Cerebellar nuclear complex (tissue), 1 donor: ENCODE data around the gene ATG7.
A peak's percentile ranks its signal among the peaks of the same experiment; 100 is the strongest.
"Not testable (repeated sequence)": the region's sequence is repeated elsewhere in the genome, so short reads cannot be mapped to it uniquely, and the experiment has no call there.

ENCODE experiments used
- DNase-seq, 2 experiments: peaks; one replicate each; lab custom pipeline; 2025; lab: John Stamatoyannopoulos, UW

Gene ATG7

DNA sequence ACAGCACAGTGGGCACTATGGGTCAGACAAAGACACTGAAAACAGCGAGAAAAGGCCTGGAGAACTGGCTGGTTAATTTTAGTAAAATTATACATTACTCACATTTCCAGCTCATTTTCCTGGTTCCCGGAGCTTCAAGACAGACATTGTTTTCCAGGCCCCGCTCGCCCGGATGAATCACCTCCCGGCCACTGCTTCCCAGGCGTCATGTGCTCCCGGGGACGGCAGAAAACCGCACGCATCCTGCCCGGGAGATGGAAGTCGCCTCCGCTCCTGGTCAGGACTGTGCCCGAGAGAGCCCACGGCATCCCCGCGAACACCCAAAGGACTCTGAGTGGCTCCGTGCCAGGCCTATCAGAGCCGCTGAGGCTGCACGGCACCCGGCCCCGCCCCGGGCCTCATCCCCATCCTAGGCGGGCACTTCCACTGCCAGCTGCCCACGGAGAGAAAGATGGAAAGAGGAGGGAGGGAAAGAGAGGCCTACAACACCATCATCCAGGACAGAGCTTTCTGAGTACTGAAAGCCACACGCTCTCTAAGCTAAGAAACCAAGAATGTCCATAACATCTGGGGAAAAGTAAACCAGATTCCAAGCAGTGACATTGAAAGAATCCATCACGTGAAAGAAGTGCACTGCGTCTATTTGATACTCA is 296.4 kb downstream of the ATG7 start:
- no peak for DNase-seq

DNA sequence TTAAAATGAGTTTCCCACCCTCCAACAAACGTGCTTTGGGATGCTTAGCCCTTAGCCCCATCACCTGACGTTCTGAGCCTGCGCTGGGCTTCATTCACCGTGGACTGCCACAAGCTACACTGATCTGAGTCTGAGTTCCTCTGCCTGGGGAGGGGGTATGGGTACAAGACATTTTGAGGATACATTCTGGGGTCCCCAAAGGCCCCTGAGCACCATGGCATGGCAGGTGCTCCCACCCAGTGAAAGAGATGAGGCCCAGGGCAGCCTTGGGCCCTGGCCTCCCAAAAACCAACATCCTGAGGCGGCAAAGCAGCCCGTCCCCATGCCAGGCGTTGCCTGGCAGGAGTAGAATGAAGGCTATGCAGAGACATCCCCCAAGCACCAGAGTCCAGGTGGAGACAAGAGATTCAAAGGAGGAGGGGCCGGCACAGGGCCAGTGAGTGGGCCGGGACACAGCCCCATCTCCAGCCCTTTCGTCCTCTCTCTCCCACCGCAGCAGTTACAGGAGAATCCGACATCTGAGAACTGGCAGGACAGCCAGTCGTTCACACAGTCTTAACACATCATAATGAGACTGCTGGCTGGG is 297.1 kb downstream of the ATG7 start:
- DNase-seq: no peak

DNA sequence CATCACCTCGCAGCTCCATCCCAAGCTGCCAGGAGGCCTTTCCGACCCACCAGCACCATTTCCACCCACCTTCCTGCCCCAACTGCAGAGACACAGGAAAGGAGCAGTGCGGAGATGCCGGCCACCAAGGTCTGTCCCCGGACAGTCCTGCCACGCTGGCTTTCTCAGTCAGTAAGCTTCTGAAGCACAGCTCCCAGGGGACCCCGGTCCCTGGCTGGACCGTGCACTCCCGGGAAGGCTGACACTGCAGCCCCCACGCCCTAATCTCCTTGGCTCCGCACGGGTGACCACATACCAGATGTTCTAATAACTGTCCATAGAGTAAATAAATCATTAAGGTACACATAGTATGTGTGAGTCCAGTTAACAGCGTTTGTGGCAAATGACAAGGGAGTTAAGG is 298.1 kb downstream of the ATG7 start:
- no peak for DNase-seq

DNA sequence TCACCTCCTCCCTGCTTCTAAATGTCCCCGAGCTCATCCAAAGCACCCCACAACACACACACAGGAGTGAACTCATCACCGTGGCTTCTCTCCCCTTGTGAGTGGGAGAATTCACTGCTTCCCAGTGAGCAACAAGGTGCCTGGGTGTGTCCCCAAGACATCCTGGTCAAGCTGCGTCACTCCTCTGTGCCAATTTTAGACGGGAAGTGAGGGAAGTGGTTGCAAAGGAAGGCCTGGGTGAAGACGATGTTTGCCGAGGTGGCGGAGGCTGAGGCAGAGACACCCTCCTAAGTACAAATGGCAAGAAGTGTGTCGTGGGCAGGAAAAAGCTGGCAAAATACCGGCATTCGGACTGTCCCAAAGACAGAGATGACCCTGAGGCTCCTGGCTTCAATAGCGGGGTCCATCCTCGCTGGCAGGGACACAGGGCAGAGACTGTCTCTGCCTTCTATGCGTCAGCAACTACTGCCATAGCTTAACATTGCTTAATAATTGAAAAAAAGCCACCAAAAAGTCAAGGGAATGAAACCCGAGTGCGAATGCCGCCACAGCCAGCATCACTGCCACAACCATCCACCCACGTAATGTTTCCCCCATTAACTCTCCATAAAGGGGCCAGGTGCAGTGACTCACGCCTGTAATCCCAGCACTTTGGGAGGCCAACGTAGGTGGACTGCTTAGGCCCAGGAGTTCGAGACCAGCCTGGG is 298.7 kb downstream of the ATG7 start:
- DNase-seq: no peak

DNA sequence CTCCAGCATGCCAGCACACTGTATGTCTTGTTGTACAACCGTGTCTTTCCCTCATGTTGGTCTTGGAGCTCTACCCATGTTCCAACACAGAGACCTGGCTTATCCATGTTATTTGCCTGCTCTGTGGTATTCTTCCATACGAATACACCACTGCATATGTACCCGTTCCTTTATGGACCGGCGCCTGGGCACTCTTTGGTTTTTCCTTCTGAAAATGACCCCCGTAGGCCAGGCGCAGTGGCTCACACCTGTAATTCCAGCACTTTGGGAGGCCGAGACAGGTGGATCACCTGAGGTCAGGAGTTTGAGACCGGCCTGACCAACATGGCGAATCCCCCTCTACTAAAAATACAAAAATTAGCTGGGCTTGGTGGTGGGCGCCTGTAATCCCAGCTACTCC is 300.5 kb downstream of the ATG7 start:
- DNase-seq: not testable (repeated sequence)

DNA sequence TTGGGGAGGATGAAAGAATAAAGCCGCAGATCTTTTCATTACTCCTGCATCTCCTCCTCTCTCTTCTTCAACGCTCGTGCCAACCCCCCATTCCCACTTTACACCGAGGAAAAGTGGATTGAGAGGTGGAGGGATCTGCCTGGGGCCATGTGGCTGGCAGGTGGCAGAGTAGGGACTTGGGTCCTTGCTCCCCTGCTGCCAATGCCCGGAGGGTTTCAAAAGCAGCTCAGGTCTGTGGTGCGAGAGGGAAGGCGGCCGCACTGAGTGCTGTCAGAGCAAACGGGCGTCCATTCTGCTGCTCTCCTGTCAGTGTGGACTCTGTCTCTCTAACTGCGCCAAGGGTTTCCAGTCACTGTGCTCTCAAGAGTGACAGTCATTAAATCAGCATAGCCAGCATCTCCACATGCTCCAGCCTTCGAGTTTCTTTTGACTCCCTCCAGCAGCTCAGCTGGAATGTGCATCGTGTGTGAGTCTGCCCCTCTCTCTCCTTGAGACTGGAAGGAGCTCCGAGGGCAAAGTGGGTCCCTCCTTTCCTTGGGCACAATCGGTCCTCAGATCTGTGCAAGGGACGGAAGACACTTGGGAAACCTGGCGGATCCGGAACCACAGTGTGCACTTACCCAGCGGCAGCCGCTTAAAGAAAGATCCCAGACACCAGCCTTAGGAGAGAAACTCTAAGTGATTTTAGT is 302.9 kb downstream of the ATG7 start:
- no peak for DNase-seq

DNA sequence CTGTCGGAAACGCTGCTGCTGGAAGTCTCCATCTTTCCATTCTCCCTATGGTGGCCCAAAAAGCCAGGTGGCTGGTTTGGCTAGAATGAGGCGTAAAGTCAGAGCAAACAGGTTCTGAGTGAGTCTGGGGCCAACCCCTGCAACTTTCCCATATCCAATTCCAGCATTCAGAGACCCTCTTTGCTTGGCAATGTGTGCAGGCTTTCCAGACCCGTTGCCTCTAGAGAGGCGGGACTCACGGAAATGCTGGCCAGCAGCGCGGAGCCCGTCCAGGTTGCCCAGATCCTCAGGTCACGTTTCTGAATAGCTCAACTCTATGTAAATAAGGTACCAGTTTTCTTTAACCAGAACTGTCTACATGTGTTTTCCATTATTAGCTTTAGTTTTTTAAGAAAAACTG is 303.5 kb downstream of the ATG7 start:
- no peak for DNase-seq

DNA sequence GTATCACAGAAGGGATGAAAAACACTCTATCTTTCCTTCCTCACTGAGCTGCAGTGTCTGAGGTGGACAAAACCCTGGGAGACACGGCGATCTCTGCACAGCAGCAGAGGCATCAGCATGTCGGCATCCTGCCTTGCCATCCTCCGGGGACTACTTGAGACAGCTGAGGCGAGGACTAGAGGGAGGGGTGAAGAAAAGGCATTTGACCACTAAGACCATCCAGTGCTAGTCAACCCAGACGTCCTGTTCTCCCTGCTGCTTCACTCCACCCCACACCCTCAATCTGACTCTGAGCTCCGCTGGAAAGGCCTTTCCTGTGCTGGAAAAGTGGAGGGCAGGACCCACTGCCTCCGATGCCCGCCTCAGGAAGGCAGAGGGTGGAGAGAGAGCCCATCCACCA is 304.3 kb downstream of the ATG7 start:
- DNase-seq: no peak

DNA sequence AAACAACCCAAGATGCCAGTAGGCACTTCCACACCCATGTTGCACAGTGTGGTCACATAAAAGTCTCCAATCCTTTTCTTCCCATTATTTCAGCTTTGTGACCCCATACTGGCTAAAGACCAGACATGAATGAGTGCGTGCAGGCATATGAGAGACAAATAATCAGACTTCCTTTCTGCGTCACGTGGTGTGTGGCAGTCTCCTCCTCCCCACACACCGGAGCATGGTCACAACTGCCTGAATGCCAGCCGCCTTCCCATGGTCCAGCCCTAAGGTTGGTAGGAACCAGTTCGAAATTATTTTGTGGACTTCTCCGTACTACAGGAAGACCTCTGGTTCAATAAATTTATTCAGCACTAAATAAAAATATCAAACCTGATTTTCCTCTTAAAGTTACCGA is 306.0 kb downstream of the ATG7 start:
- no peak for DNase-seq

DNA sequence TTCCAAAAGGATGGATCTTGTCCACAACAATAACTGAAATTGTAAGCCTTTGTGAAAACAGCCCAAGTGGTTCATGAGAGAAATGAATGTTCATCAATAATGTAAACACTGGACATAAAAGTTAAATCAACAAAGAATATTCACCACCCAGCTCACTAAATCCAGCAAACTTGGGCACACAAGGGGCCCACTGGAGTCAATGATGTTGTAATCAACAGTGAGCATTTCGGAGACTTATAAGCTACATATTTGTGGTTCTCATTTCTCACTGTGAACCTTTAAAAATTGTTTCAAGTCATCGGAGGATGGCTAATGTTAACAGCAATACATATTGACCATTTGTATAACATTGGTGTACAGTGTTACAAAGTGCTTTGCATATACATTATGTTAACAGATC is 308.4 kb downstream of the ATG7 start:
- DNase-seq: no peak

DNA sequence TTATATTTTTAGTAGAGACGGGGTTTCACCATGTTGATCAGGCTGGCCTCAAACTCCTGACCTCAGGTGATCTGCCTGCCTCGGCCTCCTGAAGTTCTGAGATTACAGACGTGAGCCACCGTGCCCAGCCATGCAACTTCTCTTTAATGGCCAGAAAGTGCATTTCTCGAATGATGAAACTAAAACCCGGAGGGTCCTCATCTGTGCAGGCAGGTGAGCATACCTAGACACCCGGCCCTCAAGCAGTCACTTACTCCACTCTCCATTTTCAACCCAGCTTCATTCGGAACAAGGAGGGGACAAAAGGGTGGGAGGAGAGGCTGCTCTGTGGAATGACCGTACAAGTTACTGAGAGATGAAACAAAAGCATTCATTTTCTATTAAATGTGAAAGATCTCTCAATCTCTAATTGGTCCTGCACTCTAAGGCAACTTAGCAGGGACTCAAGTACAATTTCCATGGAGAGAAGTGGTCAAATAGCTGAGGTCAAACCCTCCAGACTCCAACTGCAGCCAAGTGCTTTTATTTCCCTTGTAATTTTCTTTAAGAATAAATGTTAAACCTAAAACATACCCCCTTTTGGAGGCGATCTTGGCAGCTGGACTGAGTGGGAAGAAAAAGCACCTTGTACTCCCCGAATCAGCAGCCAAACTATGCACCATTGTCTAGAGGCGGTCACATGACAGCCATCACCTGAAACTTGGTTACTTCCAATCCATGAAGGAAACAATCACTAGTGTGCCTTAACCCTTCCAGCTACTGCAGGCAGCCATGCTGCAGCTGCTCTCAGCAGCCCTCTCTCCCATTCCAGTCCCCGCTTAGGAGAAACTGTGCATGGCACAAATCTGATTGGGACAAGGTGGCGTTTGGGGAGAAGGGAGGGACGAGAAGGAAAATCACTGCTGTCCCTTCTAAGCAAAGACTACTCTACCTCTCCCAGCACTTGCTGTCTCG is 309.3 kb downstream of the ATG7 start:
- DNase-seq: no peak

DNA sequence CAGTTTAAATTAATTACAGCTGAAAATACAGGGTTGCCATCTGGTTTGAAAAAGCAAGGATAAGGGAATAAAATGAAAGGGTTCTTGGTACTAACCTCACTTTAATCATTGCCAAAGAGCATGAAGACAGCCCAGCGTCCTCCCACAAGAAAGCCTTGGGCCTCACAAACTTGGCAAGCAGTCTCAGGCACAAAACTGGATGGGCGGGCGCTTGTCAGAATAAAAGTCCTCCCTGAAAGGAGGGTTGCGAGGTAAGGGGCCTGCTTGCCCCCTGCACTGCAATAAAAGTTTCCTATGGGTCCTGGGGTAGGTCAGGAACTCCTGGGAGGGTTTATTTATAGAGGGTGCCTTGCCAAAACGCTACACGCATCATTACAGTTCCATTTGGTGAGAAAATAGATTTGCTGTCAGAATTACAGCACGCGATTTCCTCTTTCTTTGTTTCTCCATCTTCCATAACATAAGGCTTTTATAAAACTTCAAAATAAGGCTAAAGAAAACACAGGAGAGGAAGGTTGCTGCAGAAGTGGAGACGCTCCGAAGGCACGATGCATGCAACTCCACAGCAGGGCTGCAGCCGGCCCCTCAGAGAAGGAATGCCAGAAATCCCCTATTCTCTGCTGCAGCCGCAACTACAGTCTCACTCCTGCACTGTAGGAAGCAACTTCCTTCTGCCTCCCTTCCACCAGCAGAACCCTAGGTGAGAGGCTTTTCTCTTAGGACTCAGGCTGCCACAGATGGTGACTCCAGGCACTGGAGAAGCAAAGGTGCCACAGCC is 310.2 kb downstream of the ATG7 start:
- DNase-seq: peak; percentile 17 to 19

DNA sequence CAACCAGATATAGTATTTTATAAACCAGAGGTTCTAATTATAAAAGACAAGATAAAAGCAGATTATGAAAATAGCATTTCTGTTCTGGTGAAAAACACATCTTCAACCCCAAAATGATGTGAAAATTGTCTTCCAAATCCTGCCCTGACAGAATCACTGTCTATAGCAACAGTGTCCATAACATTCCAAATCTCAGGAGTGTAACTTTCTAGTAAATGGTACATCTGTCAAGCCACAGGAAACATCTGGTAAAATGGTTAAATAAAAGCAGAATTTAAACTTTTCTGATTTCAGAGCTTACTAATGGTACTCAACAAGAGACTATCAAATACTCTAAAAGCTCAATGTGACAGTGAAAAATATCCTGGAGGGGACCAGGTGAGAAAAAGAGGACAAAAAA is 311.0 kb downstream of the ATG7 start:
- no peak for DNase-seq

DNA sequence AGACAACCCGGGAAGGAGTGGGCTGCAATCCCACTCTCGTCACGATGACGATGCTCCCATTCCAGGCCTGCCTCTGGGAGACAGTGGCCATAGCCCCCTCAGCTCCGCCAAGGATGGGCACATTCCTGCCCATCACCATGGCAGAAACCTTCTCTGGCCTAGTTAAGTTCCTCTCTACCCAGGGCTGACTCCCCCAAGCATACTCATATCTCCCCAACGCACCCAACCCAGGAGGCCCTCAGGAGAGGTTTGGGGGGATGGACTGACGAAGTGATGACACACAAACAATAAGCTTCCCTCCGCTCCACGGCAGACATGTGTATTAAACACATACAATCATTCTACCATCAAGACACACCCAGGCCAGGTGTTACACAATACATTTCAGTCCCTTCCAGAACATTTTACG is 311.4 kb downstream of the ATG7 start:
- DNase-seq: no peak

DNA sequence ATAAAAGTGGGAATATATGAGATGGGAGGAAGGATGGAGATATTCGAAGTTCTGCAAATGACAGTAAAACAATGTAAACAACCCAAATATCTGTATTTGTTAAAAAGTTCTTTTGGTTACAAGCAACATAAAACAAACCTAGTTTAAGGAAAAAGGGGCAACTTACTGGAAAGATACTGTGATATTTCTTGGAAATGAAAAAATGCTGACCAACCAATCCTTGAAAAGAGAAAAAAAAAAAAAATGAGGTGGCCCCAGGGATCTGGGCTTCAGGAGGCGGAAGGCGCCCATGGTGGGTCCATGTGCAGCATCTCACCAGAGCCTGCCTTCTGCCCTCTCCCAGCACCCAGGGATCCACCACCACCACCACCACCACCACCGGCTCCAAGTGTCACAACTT is 312.4 kb downstream of the ATG7 start:
- DNase-seq: no peak

DNA sequence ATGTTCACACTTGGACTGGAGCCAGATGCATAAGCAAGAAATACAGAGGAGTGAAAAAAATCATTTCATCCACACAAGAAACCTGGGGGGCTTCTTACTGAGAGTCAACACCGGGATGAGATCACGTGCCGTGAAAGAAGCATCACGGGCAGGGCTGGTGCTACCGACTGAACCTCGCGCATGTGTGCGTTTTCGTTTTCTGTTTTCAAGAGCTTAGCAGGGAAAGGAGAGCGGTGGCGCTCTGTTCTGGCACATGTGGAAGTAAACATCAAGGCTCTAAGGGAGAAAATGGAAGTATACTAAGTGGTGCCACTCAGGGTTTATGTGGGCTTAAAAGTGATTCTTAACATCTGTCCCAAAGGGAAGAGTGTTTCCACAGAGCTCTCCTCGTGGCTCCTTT is 315.6 kb downstream of the ATG7 start:
- DNase-seq: no peak

DNA sequence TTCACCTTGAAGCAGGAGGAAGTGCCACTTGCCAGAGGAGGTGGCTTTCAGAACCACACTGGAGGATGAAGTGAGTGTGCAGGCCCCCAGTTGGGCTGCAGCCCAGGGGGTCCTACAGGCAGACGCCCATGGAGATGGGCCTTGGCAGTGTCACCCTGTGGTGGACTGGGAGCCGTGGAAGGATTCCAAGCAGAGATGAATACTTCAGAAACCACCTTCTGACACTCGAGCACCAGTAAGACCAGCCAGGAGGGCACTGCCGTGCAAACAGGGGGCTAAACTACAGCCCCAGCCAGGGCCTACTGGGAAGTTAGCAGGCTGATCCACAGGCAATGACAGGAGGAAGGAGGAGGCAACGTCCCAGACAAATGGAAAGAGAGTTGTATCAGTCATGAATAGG is 316.1 kb downstream of the ATG7 start:
- no peak for DNase-seq

DNA sequence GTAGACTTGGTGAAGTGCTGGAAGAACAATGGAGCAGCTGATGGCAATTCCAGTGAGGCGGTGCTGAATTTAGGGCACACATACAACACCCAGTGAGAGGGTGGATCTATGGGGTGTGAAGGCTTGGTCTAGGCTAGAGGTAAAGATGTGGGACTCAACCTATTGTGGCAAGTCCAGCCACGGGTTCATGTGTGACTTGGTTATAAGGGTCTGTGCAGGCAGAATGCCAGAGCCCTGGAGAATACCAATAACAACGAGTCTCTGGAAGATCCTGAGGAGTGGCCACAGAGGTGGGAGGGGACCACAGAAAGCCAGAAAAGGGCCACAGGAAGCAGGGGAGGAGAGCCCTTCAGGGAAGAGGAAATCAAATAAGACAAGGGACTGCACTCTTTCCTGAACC is 316.6 kb downstream of the ATG7 start:
- DNase-seq: no peak

DNA sequence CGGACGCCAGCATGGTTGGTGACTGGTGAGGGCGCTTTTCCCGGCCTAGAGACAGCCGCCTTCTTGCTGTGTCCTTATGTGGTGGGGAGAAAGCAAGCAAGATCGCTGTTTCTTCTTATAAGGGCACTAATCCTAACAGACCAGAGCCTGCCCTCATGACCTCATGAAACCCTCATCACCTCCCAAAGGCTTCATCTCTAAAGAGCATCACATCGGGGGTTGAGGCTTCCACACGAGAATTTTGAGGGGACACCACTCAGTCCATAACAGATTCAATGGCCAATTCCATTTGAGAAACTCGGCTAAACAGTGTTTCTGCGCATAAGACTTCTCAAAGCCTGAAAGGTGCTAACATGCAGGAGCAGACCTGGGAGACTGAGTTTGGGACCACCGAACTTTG is 317.5 kb downstream of the ATG7 start:
- DNase-seq: no peak

DNA sequence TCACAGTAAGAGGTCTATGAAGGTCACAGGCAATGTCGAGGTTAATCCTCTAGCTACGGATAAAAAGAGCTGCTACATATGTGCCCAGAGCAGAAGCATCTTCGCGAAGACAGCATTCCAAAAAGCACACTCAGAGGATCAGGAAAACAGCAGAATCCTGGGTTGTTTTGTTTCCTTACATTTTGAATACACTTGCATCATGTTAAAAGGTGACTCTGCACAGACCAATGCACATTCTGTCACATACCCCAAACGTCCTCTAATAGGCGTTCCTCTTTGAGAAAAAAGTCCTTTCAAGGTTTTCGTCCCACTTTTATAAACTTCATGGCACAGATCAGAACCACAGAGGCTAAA is 318.8 kb downstream of the ATG7 start:
- no peak for DNase-seq
